ENCODE measurements around the gene DUSP2. TPM values are rescaled to one million over a fixed set of nuclear protein-coding genes. Genes with fewer than 3 reads are reported as not detected.

DUSP2 gene
- polyA plus RNA-seq, 1 experiment = 0.94 TPM

GRCh38 chr2:96158554-96158940 is 13.3 kb upstream of the DUSP2 start:
- TF ChIP-seq, protein P1, sequence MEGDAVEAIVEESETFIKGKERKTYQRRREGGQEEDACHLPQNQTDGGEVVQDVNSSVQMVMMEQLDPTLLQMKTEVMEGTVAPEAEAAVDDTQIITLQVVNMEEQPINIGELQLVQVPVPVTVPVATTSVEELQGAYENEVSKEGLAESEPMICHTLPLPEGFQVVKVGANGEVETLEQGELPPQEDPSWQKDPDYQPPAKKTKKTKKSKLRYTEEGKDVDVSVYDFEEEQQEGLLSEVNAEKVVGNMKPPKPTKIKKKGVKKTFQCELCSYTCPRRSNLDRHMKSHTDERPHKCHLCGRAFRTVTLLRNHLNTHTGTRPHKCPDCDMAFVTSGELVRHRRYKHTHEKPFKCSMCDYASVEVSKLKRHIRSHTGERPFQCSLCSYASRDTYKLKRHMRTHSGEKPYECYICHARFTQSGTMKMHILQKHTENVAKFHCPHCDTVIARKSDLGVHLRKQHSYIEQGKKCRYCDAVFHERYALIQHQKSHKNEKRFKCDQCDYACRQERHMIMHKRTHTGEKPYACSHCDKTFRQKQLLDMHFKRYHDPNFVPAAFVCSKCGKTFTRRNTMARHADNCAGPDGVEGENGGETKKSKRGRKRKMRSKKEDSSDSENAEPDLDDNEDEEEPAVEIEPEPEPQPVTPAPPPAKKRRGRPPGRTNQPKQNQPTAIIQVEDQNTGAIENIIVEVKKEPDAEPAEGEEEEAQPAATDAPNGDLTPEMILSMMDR (IDR thresholded peaks at IDR 0.05; ENCODE audit: low read depth, low read length) = no peak
- no peak overlapping the region for H3K4me3 ChIP-seq (ENCODE audit: low read depth, low read length)
- peaks cover 14% of the 10 kb centered on the region for H3K27me3 ChIP-seq (ENCODE audit: control insufficient read depth, insufficient read depth, low read length)
- POLR2A ChIA-PET = no interaction called here
- no peak for DNase-seq (ENCODE audit: low read depth, low spot score)
- H3K9me3 ChIP-seq (ENCODE audit: control insufficient read depth, insufficient read depth, low read length) = peaks cover 5% of the 10 kb centered on the region; the same call in 1 of the 2 replicates
- CTCF ChIA-PET = interaction anchor here (0.8 kb wide), 1 partner anchor 16 kb away, joined by 3 read pairs; no protein-coding TSS in a partner anchor
- no peak overlapping the region for H3K27ac ChIP-seq (ENCODE audit: low read depth, low read length)

DNA sequence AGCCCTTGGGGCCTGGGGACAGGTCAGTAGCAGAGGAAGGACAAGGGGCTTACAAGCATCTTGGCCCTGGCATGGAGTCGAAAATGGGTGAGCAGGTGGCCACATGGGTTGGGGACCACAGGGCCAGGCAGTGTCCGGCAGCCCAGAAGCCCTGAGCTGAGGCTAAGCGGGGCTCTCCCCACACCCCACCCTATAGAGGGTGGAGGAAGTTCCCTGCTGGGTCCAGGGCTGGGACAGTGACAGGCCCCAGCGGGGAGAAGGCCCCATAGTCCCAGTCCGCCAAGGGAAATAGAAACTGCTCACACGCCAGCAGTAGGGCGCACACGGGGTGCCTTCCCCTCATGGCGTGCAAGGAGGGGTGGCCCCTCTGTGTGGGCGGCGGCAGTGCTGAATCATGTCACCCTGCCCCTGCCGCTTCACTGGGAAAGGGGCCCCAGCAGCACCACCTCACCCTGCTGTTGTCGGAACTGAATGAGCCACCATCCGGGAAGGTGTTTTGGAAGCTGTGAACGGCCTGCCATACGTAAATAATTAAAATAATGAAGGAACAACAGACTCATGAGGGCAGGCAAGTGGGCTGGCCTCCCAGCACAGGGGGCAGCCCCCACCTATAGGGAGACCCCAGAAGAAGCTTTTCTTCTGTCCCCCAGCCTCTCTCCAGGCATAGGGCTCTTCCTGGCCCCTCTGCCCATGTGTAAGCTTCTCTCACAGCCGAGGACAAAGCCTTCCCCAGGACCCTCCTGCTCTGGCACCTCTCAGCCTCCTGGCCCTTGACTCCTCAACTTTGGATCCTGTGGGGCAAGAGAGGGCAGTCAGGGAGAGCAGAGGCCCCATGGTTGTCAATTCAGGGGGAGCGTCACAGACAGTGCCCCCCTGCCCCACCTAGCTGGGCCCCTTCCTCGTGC is 12.7 kb upstream of the DUSP2 start:
- ChIA-PET CTCF (interaction anchor here (0.8 kb wide), 1 partner anchor 15 kb away, joined by 3 read pairs; no protein-coding TSS in a partner anchor), POLR2A (no interaction called here)
- TF ChIP-seq, protein P1 (IDR thresholded peaks at IDR 0.05; ENCODE audit: low read depth, low read length) = no peak
- peaks cover 14% of the 10 kb centered on the region for H3K27me3 ChIP-seq (ENCODE audit: control insufficient read depth, insufficient read depth, low read length)
- no peak overlapping the region for H3K27ac ChIP-seq (ENCODE audit: low read depth, low read length)
- H3K9me3 ChIP-seq (ENCODE audit: control insufficient read depth, insufficient read depth, low read length) = peaks cover 3% of the 10 kb centered on the region; the same call in 1 of the 2 replicates
- DNase-seq (ENCODE audit: low read depth, low spot score) = no peak
- no peak overlapping the region for H3K4me3 ChIP-seq (ENCODE audit: low read depth, low read length)

- ChIA-PET POLR2A (no interaction called here), CTCF (interaction anchor here (0.8 kb wide), 1 partner anchor 18 kb away, joined by 5 read pairs; no protein-coding TSS in a partner anchor)
- H3K9me3 ChIP-seq (ENCODE audit: control insufficient read depth, insufficient read depth, low read length) = 0 out of 2 replicates have a peak, but pooled peaks cover 3% of the 10 kb centered on the region
- peaks cover 14% of the 10 kb centered on the region for H3K27me3 ChIP-seq (ENCODE audit: control insufficient read depth, insufficient read depth, low read length)
- no peak for DNase-seq (ENCODE audit: low read depth, low spot score)
- TF ChIP-seq, protein P1 (IDR thresholded peaks at IDR 0.05; ENCODE audit: low read depth, low read length) = no peak
- H3K4me3 ChIP-seq (ENCODE audit: low read depth, low read length) = no peak overlapping the region
- H3K27ac ChIP-seq (ENCODE audit: low read depth, low read length) = no peak overlapping the region
Observed at GRCh38 chr2:96156926-96157648, 11.8 kb upstream of the DUSP2 start.

DNA sequence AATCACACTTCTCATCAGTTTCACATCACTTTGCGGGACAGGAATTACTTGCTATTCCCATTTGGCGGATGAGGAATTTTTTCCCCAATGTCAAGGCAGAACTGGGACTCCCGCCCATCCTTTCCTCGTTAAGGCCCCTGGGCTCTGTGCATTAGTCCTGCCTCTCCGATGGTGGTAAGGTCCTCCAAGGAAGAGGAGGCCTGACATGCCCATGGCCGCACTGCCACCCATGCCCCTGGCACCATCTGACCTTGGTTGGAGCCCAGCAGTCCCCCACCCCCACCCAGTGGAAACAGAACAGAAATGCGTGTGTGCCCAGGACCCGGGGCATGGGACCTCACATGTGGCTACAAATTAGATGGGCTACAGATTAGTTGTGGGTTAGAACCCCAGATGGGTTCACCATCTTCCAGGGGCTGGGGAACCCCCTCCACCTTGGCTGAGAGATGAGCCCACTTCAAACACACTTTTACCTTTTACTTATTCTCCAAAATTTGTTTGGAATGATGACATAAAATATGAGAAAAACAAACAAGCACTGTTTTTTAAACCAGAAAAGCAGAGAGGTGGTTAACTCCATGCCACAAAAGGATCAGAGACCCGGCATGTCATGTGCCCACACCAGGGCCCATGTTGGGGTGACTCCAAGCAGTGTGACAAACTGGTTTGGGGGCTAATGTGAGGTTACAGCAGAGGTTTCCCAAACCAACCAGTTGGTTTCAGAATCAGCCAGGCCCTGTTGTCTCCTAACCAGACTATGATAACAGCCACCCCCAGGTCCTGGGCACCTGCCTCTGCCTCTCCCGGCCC is 11.0 kb upstream of the DUSP2 start:
- Histone ChIP-seq H3K27me3 (ENCODE audit: control insufficient read depth, insufficient read depth, low read length) (peaks cover 14% of the 10 kb centered on the region), H3K27ac (ENCODE audit: low read depth, low read length) (no peak overlapping the region), H3K9me3 (ENCODE audit: control insufficient read depth, insufficient read depth, low read length) (0 out of 2 replicates have a peak, but pooled peaks cover 3% of the 10 kb centered on the region), H3K4me3 (ENCODE audit: low read depth, low read length) (no peak overlapping the region)
- TF ChIP-seq, protein P1 (IDR thresholded peaks at IDR 0.05; ENCODE audit: low read depth, low read length) = no peak
- ChIA-PET POLR2A (no interaction called here), CTCF (interaction anchor here (0.8 kb wide), 1 partner anchor 19 kb away, joined by 5 read pairs; no protein-coding TSS in a partner anchor)
- DNase-seq (ENCODE audit: low read depth, low spot score) = no peak
